Fibroblast of peridontal ligament (primary cell): ENCODE results near the gene PLCB4.

Experiments used
- DNase-seq: peaks from one replicate; pipeline ENCODE4 v3.0.0-alpha.2; 2010; ENCODE audit errors: extremely low read depth

Gene PLCB4

DNA sequence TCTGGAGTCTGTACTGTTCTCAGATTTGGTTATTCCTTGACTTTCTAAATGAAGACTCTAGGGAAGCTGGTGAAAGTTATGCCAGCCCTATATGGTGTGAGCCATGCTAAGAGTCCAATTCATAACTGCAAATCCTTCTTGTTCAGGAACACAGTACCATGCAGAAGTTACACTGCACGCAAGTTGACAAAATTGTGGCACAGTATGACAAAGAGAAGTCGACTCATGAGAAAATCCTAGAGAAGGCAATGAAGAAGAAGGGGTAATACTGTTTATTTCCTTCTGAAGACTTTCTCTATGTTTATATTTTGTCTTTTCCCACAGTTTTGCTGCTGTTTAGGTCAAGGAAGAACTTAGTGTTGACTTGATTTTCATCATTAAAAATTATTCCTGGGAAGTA lies 384.3 kb downstream of the PLCB4 start:
- no peak for DNase-seq

DNA sequence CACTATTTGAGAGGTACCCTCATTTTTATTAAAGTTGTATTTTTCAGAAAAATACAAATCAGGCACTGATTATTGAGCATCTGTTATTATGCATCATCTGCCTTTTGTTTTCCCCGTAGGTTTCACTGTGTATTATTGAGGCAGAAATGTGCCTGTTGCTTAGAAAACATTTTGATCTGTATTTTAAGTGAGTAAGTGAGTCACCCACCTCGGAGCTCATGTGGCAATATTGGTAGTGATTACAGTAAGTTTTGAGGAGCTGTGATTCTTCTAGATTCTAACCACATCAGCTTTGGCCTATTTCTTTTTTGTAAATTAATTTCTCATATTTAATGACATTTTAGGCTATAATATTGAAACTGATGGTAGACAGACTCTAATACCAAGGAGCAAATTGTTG lies 385.9 kb downstream of the PLCB4 start:
- DNase-seq: peak; percentile 79

- DNase-seq: no peak
These were observed 388.2 kb downstream of the PLCB4 start for GRCh38 chr20:9457136-9457535.

- DNase-seq: peak; percentile 57
These were observed 389.4 kb downstream of the PLCB4 start for GRCh38 chr20:9458138-9458796.

GRCh38 chr20:9460518-9460917 lies 391.6 kb downstream of the PLCB4 start:
- peak; percentile 74 for DNase-seq

- DNase-seq: no peak
These were observed 399.1 kb downstream of the PLCB4 start for GRCh38 chr20:9467995-9468394.

GRCh38 chr20:9474835-9475415 lies 406.0 kb downstream of the PLCB4 start:
- peak; percentile 48 for DNase-seq

GRCh38 chr20:9475456-9475855 lies 406.6 kb downstream of the PLCB4 start:
- DNase-seq: no peak

GRCh38 chr20:9476174-9476573 lies 407.3 kb downstream of the PLCB4 start:
- DNase-seq: no peak

GRCh38 chr20:9476637-9477036 lies 407.8 kb downstream of the PLCB4 start:
- DNase-seq: no peak

GRCh38 chr20:9478771-9479170 lies 409.9 kb downstream of the PLCB4 start:
- peak; percentile 55 for DNase-seq

DNA sequence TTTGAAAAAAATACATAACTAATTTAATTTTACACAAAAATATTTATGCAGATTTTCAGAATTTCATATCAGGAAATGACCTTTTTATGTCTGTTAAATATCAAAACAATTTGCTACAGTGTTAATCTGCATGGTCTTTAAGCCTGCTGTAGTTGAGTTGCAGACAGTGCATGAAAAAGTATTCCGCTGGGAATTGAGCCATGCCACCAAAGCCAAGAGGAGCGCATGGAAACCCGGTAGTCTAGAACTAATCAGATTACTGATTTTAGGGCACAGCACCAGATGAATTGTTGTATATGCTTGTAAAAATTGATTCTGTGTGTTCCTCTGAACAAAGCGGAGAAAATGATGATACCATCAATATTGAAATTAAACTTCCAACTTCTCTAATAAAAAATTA lies 411.2 kb downstream of the PLCB4 start:
- no peak for DNase-seq

DNA sequence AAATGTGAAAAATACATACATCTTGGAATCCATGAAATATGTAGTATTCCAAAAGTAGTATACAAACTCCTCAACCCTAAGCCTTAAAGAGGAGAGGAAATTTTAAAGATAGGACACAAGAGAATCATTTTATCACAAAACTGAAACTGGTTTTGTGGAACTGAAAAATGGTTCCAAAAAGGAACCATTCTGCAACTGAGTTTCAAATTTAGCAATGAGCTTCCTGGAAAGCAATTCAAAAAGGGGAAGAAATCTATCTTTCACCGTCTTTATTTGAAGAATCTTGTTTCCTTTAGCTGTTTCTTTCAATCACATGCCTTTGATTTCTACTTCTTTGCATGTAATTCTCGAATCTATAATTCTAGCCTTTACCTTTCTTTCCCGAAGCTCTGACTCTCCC lies 413.3 kb downstream of the PLCB4 start:
- no peak for DNase-seq

DNA sequence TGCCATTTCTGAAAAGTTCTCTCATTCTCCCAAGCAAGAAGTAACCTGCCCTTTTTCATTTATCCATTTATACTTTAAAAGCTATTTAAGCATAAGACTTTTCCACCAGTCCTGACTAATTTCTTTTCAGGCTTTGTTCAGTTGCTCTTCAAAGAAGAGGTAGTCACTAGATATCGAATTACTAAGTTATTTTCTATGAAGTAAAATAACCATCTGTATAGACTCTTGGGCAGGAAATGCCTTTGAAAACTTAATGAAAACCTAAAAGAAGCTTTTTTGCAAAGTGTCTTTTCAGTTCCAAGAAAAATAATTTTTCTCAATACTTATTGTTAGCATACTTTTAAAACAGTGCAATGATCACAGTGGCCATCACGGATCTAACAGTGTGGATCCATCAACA lies 414.2 kb downstream of the PLCB4 start:
- DNase-seq: no peak

DNA sequence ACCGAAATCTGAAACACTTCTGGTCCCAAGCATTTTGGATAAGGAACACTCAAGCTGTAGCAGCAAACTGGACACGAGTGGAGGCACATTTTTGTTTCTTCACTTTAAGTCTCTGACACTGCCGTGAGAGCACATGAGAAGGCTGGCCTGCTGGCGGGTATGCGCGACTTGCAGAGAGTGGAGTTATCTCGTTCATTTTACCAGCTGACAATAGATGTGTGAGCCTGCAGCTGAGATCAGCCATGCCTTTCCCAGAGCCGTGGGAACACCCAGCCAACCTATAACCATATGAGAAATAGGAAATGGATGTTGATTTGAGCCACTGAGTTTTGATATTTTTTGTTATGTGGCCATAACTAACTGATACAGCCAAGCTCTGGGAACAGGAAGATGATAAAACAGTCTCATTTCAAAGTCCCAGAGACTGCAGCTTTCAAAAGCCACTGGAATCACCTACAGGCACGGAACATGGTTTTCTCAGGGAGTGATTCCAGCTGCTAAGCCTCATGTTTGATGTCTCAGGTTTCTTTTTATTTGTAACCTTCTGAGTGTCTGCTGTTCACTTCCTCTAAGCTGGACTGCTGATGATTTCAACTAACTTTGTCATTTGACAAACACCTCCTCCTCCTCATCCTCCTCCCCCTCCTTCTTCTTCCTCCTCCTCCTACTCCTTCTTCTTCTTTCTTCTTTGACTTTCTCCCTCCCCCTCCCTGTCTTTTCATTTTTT lies 416.9 kb downstream of the PLCB4 start:
- DNase-seq: no peak

- DNase-seq: no peak
These were observed 418.3 kb downstream of the PLCB4 start for GRCh38 chr20:9487231-9487630.

DNA sequence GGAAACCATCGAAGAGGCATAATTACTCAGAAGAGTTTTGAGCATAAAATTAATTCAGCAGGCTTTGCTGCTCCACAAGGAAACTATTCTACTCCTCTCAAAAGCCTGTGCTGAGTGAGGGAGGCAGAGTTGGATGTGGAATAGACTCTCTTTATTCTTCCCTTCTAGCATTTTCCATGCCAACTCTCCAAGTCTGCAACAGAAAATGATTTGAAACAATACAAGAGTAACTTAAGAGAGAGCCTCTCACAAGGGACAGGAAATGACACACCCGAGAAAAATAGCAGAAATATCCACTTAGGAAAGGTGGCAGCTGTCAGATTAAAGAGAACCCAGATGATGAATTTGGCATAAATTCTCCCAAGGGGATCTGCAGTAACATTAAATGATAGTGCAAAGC lies 419.2 kb downstream of the PLCB4 start:
- no peak for DNase-seq

- peak; percentile 28 for DNase-seq
These were observed 421.3 kb downstream of the PLCB4 start for GRCh38 chr20:9490161-9490560.

DNA sequence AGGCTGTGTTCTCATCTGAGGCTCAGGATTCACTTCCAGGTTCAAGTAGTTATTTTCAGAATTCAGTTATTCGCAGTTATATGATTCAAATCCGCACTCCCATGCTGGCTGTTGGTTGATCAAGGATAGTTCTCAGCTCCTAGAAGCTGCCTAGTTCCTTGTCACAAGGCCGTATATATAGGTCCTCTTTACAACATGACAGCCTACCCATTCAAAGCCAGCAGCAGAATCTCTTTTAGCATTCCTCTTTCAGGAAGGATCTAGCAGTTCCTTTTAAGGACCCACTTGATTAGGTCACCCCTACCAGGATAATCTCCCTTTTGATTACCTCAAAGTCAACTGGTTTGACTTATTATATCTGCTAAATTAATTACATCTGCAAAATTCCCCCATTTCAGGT lies 421.7 kb downstream of the PLCB4 start:
- no peak for DNase-seq

- no peak for DNase-seq
These were observed 422.4 kb downstream of the PLCB4 start for GRCh38 chr20:9491324-9491723.

DNA sequence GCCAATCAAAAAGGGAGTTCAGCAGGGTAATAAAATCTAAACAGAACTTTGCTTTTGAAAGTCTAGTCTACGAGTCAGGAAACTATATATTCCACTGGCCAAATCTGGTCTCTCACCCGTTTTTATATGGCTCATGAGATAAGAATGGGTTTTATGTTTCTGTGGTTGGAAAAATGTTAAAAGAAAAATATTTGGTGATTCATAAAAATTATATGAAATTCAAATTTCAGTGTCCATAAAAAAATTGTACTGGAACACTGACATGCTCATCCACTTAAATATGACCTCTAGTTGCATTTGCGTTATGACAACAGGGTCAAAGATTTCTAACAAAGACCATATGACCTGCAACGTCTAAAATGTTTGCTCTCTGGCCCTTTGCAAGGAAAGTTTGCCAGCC lies 423.2 kb downstream of the PLCB4 start:
- DNase-seq: peak; percentile 75

DNA sequence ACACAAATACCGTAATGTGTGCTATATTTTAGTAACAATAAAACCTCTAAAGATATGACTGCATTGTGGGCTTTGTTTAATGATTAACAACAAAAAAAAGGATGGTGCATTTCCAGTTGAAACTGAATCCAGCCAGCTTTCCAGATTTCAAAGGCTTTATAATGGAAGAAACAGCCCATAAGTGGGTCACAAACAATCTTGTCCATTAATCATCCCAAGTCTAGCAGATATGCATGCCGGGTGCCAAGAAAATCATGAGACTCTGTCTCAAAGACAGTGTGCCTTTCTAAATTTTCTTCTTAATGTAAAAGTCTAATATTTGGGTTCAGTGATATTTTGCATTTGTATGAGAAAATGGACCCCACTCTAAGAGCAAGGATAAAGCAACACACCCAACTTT lies 424.9 kb downstream of the PLCB4 start:
- DNase-seq: no peak

- DNase-seq: peak; percentile 29
These were observed 426.8 kb downstream of the PLCB4 start for GRCh38 chr20:9495701-9496100.
